ENCODE results near the gene IMPA2. TPM values are rescaled to one million over a fixed set of nuclear protein-coding genes. Genes with fewer than 3 reads are reported as not detected.
"Not testable (repeated sequence)": the region's sequence is repeated elsewhere in the genome, so short reads cannot be mapped to it uniquely, and the experiment has no call there.

The IMPA2 gene
- polyA plus RNA-seq, 1 donor, result 94.5 TPM

DNA sequence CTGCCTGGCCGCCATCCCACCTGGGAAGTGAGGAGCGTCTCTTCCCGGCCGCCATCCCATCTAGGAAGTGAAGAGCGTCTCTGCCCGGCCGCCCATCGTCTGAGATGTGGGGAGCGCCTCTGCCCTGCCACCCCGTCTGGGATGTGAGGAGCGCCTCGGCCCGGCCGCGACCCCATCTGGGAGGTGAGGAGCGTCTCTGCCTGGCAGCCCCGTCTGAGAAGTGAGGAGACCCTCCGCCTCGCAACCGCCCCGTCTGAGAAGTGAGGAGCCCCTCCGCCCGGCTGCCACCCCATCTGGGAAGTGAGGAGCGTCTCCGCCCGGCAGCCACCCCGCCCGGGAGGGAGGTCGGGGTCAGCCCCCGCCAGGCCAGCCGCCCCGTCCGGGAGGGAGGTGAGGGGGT, 21.7 kb upstream of the IMPA2 start:
- DNase-seq, result not testable (repeated sequence)

DNA sequence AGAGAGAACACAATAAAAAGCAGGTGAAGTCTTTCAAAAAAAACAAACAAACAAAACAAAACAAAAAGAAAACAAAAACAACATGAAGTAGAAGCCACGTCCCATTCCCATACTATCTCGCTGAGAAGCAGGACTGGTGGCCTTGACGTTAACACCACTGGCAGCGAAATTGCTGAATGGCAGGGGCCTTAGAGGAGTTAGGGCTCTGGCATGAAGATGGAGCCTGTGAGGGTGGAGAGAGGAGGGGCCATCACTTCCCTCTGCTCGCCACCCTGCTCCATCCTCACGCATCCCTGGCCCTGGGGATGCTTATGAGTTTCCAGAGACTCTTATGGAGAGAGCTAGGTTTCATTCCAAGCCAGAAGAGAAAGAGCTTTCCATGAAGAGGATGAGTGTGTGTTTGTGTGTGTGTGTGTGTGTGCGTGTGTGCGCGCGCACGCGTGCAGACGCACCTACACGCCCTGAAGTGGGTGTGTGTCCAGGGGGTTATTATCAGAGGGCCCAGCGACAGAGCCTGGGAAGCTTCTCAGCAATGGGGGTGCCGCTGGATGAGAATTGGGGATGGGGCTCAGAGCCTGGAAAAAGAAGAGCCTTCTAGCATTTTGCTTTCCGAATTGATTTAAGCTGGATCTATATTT, 20.4 kb upstream of the IMPA2 start:
- DNase-seq, result no peak

DNA sequence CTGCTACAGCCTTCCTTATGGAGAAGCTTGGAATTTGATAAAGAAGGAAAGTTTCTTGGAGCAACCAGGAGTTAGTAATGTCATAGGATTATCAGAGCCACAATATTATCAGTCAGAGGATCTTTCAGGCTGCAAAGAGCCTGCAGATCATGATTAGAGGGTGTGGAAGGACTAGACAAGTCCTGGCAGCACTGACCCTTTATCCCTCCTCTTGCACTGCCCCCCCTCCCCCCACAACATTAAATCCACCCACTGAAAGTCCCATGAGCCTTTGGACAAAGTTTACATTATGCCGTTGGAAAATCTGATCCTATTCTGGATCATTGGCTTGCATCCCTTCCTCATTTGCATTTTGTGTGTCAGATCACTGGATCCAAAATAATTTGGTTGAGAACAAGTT, 18.7 kb upstream of the IMPA2 start:
- no peak for DNase-seq

DNA sequence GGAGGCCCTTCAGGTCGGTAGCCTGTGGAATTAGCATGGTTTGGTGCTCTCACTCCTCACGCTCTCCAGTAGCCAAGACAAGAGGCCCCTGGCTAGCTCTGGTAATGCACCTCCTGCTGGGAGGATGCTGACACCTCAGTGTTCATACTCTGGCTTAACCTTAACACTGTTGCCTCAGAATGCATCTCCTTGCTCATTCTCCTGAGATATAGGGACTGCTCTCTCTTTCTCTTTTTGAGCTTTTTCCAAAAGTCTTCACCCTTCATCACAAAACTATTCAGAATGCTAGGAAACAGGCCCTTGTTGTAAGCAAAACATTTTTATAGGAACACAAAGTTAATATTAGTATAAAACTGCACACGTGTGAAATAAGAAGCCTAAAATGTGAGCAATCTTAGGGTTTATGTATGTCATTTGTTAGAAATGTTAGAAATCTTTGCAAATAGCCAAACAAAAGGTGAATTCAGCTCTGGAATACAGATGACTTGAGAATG, 17.3 kb upstream of the IMPA2 start:
- no peak for DNase-seq

DNA sequence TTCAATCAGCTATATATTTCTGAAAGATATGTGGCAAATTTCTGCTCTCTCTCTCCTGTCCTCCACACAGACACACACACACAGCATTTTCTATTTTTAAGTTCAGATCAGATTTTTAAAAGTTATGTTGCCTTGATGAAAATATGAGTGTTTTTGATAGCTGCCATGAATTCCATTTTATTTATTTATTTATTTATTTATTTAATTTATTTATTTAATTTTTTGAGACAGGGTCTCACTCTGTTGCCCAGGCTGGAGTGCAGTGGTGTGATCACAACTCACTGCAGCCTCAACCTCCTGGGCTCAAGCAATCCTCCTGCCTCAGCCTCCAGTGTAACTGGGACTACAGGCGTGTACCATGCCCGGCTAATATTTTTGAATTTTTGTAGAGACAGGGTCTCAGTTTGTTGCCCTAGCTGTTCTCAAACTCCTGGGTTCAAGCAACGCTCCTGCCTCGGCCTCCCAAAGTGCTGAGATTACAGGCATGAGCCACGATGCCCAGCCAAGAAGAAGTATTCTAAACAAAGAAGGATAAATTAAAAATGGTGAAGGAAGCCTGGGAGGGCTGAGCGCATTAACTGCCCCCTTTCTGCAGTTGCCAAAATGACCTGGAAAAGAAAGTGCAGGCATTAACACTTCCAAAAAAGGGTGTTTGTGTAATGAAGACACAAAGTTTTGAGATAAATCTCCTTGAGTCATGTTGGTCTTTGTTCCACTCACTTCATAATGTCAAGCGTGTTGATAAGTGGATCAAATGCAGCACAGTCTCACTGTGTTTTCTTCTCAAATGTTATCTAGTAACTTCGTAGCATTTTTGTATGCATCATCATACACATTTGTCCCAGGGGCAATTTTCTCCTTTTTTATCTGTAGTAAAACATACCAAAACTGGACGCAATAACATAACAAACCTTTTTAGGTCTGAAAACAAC, 11.1 kb upstream of the IMPA2 start:
- DNase-seq, result no peak

DNA sequence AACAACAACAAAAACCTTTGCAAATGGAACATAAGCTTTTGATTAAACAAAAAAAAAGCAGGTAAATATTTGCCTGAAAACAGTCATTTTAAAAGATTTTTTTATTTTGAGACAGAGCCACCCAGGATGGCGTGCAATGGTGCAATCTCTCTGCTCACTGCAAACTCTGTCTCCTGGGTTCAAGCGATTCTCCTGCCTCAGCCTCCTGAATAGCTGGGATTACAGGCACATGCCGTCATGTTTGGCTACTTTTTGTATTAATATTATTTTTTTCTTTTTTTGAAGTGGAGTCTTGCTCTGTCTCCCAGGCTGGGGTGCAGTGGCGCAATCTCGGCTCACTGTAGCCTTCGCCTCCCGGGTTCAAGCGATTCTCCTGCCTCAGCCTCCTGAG, 10.5 kb upstream of the IMPA2 start:
- not testable (repeated sequence) for DNase-seq

DNA sequence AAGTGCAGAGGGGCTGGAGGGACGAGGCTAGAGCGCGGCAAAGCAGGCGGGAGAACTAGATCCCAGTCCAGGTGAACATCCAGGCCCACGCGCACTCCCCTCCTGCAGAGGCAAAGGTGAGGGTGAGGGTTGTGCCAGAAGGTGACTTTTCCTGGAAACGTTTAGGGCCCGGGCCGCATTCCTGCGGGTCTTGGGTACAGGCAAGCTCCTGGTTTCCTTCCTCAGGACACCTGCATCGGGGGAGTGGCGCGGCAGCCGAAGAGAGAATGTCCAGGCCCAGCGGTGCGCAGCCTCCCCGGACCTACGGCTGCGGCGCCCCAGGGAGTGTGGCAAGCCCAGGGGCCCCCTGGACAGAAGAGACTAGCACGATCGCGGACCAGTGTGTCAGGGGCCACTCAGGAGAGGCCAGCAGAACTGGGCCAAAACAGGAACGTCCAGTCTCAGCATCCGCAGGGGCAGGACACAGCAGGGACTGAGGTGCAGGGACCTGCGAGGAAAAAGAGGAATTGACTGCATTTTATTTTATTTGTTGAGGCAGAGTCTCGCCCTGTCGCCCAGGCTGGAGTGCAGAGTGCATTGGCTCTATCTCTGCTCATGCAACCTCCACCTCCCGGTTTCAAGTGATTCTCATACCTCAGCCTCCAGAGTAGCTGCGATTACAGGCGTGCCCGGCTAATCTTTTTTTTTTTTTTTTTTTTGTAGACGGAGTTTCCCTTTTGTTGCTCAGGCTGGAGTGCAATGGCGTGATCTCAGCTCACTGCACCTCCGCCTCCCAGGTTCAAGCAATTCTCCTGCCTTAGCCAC, 8.7 kb upstream of the IMPA2 start:
- DNase-seq, result no peak

DNA sequence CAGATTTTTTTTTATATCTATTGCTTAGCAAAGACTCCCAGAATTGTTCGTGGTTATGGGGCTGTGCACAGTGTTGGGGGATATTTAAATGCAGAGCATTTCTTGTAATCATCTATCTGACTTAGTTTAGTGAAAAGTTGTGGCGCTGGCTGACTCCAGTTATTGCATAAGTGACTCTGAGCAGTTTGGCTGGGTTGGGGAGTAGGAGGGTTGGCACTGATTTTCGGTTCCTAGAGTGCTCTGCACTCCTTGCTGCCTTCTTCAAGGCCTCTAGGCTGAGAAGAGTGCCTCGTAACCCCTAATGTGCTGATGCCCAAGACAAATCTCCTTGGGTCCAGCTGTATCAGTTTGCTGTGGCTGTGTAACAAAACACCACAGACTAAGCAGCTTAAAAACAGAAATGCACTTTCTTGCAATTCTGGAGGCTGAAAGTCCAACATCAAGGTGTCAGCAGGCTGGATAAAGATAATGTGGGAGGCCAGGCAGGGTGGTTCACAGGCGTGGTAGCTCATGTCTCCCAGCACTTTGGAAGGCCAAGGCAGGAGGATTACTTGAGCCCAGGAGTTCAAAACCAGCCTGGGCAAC, 6.5 kb upstream of the IMPA2 start:
- DNase-seq, result no peak

DNA sequence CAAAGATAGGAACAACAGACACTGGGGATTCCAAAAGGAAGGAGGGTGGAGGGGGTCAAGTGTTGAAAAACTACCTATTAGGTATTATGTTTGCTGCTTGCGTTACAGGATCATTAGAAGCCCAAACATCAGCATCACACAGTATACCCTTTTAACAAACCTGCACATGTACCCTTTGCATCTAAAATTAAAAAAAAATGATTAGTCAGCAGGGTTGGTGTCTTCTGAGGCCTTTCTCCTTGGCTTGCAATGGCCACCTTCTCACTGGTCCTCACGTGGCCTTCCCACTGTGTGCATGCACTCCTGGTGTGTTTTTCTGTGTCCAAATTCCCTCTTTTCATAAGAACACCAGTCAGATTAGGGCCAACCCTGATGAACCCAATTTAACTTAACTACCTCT, 5.6 kb upstream of the IMPA2 start:
- DNase-seq, result no peak

DNA sequence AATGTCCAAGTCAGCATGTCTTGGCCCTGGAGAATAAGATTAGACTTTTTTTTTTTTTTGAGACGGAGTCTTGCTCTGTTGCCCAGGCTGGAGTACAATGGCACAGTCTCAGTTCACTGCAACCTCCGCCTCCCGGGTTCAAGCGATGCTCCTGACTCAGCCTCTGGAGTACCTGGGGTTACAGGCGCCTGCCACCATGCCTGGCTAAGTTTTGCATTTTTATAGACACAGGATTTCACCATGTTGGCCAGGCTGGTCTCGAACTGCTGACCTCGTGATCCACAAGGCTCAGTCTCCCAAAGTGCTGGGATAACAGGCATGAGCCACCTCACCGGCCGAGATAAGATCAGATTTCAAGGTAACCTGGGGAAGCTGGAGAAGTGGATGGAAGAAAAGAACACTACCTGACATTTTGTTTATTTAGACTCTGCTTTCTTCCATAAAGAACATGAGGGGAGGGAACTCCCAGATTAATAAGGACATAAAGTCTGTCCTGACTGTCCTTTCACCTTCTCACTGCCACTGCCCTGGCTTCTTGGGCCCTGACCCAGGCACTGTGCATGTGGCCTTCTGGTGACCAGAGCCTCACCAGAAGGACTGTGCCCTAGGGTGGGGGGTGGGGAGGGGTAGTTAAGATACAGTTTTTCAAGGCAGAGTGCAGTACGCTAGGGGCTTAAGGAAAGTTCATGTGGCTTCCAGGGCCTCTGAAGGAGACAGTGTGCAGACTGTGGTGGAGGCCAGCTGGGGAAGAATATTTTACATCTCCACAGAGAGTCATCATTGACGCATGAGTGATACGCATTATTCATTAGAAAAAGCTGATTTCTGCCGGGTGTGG, 4.8 kb upstream of the IMPA2 start:
- DNase-seq, result no peak

DNA sequence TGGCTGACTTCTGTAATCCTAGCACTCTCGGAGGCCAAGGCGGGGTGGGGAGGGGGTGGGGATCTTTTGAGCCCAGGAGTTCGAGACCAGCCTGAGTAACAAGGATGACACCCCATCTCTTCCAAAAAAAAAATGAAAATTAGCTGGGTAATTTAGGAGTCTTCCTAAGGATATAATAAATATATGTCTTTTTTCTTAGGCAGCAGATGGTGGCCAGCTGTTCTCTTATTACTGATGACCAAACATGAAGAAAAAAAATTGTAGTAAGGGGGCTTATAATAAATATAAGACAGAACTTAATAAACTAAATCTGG, 4.2 kb upstream of the IMPA2 start:
- DNase-seq, result no peak

DNA sequence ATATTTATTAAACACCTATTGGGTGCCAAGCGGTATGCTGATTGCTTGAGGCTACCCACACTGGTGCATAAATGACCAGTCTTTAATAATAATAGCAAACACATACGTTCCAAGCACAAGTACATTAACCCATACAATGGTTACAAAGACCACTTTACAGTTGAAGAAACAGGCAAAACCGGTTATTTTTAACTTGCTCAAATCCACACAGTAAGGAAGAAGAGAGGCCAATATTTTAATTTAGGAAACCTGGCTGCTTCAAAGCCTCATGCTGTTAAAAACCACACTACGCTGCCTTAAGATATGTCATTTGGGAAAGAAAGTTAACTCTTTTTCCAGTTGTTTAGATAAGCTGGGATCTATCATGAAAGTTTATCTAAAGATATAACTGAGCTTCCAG, 2.4 kb upstream of the IMPA2 start:
- DNase-seq, result no peak

DNA sequence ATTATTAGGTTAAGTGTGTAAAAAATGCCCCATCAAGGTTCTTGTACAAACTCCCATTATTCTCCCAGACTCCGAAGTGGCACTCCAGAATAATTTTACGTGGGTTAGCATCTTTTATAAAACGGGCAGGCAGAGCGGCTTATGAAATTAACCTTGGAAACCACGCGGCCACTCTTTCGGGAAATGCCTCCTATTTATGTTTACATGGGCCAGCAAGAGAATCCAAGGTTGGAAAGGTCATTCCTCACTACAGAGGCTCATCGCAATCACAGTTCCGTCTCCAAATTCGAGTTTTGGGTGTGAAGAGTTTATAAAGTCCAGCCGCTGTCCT, 1.2 kb upstream of the IMPA2 start:
- no peak for DNase-seq

DNA sequence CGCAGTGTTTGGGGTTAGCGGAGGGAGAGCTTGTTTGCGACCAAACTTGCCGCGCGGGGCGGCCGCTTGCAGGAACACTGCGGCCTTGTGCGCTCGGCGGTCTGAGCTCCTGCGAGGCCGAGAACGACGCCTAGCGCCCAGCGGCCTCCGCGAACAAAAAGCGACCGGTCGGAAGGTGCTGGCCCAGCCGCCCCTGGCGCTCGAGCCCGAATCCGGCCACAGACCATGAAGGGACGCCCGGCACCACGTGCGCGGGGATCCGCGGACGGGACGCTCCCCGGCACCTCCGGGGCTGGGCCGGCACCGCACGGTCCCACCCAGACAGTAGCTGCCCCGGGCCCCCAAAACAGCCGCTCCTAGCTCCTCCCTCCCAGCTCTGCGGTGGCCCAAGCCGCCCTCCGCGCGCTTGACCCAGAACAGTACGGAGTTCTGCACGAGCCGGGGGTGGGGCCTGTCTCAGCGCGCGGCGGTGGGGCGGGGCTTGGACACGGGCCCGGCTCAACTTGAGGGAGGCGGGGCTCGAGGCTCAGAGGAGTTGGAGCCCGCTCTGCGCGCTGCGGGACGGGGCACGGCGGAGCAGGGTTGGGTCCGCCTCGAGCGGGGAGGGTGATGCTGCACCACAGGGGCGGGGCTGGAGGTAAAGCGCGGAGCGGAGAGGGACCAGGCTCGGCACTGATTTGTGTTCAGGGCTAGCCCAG, 664 bp upstream of the IMPA2 start:
- DNase-seq, result peak; percentile 96

DNA sequence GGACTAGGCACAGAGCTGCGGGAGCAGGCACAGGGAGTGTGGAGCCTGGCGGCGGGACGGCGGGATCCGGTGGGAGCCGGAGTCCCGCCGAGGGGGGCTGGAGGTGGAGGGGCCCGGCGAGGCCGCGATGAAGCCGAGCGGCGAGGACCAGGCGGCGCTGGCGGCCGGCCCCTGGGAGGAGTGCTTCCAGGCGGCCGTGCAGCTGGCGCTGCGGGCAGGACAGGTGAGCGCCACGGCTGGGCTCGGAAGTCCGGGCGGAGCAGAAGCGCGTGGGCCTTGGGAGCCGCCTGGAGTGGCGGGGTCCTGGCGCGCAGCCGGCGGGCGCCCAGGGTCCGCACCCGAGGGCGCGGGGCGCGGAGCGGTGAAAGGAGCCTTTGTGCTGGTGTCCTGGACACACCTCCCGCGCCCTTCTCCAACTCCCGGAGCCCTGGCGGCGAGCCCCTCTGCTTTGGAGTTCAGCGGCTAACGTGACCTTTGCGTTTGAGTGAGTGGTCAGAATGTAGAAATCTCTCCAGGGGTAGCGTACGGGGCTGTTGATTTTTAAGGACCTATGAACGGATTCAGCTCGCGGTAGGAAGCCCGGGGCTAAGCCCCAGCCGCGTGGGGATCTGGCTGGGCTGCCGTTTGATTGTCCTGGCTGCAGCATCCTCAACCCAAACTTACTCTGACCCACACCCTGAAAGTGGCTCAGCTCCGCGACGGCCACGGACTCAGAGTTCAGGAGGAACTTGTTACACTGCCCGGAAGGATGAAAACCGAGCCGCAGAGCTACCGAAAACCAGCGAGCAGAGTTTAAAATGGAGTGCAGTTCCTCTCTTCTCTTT, 448 bp downstream of the IMPA2 start:
- no peak for DNase-seq

DNA sequence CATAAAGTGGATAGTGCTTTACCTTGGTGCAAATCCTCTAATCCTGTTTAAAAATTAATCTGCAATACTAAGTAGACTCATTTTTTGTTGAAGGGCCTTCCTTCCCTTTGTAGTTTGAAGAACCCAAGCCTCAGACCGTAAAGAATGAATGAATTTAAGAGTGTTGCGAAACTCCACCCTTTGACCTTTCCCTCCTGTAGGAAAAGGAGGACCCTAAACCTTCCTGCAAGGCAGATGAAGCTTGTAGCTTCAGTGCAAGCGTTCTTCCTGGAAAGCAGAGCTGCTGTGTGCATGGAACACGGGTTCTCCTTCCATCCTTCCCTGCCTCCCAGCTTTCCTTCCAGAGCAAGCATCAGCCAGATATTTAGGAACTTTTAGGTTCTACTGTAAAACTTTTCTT, 1.7 kb downstream of the IMPA2 start:
- no peak for DNase-seq

DNA sequence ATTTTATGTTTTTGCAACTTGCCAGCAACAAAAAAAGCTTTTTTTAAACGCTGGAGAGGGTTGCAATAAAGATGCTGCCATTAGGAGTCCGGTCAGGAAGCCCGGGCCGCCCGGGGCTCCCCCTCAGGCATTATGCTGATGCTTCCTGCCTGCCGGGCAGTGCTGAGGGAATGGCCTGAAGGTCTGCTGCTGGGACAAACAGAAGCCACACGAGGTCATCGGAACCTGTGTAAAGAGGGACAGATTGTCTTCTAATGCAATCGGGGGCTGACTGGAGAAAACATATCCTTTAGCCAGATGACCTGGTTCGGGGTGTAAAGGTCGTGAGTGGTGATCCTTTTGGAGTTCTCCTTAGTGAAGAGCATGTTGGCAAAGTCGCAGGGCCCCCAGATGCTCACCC, 2.3 kb downstream of the IMPA2 start:
- DNase-seq, result no peak

DNA sequence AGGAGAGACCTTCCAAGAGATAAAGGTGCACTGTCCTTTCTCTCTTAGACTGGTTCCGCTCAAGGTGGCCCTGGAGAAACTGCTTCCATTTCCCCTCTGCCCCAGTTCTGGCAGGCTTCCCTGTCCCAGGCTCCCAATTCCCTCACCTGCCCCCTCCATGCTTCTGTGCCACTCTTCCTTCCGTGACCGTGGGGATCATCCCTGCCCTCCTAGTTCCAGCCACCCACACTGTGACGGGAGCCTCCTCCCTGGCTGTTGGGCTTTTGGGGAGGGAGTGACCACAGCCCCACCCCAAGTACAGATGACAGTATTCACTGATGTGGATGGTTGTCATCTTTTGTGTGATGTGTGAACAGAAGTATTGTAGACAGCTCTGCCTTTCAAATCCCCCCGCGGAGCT, 2.8 kb downstream of the IMPA2 start:
- DNase-seq, result no peak

DNA sequence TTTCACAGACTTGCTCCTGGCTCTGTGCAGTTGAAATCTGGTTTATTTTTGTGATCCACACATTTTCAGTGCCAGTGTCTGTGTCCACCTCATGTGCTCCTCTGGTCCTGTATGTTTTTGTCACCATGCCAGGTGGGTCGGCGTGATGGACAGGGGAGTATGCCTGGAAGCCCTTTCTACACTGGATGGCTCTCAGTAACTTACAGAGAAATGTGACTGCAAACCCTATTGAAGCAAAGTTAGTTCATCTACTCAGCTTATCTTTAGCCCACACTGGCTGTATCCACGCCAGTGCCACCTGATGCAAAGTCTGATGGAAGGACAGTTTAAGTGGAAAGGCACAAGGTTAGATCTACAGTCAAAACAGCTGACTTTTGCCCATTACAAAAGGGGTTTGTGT, 4.3 kb downstream of the IMPA2 start:
- DNase-seq, result no peak

DNA sequence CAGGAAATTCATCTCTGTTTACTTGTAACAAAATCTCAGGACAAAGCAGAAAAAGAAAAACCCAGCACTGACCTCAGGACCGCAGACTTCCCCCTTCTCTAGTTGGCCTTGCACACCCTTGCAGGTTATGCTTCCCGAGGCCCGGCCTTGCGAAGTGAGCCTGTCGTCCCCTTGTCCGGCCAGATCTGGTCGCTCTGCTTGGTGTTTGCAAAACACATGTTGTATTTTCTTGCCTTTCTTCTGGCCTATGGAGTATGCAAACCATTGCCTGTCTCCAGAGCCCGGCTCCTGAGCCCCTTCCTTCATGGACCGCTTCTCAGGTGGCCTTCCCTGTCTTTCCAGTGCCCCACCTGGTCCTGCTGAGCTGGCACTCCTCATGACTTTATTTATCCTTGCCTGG, 4.8 kb downstream of the IMPA2 start:
- DNase-seq, result no peak

Data from left kidney (tissue), 2 donors.